HepG2 (cell line): ENCODE measurements around the gene ZBTB7B. TPM values are rescaled to one million over a fixed set of nuclear protein-coding genes. Genes with fewer than 3 reads are reported as not detected.
A peak's percentile ranks its signal among the peaks of the same experiment; 100 is the strongest.

Experiments used
- ATAC-seq: fragments of 200-7000 bp; cut with Tn5 transposase; 3 replicates; pipeline ENCODE4 v1.9.1; 2020; ENCODE audit warnings: mild to moderate bottlenecking, moderate library complexity
- BruUV-seq: library from RNA; stranded (reverse); fragments of 400-500 nt; replicated peaks from 2 replicates; lab custom pipeline; 2021; lab: Mats Ljungman, UMichigan
- CTCF ChIA-PET: fragments of 300-600 bp; formaldehyde crosslinking; extraction: SDS; loops from one replicate; lab custom pipeline; 2021; ENCODE audit warnings: low total read pairs, inconsistent platforms, low intra/inter-chr PET ratio; lab: Yijun Ruan, JAX
- POLR2A ChIA-PET: fragments of 350-600 bp; sonication (Branson Sonifier 250); formaldehyde crosslinking; loops from one replicate; lab custom pipeline; 2020; ENCODE audit warnings: antibody characterized with exemption, inconsistent platforms; lab: Yijun Ruan, JAX
- DNase-seq: peaks from one replicate; pipeline ENCODE4 v3.0.0-alpha.2; 2015; ENCODE audit warnings: low spot score
- FAIRE-seq: peaks from 3 replicates; lab custom pipeline; 2011; peaks lifted over from hg19 to GRCh38; lab: Jason Lieb, UNC
- H2AFZ ChIP-seq: one replicate; pipeline ENCODE4 v1.6.1; 2011; ENCODE audit warnings: low read length, inconsistent platforms
- H3K27ac ChIP-seq: fragments of 300-600 bp; 3 replicates; pipeline ENCODE4 v1.8.0; 2011; ENCODE audit warnings: mixed run types, mild to moderate bottlenecking, mixed read lengths, low read length, inconsistent platforms; ENCODE audit not compliant: insufficient read depth; ENCODE audit errors: extremely low read length
- H3K27me3 ChIP-seq, 2 experiments: fragments of 200-600 bp in 1 of 2; 2 replicates in 1 of 2; 3 replicates in 1 of 2; pipeline versions ENCODE4 v1.6.0 to v1.8.0; 2011; ENCODE audit warnings: low read length in 2 of 2, mild to moderate bottlenecking in 2 of 2, moderate library complexity in 2 of 2, inconsistent platforms in 1 of 2; ENCODE audit not compliant: insufficient read depth in 2 of 2, control insufficient read depth in 1 of 2
- H3K36me3 ChIP-seq, 2 experiments: fragments of 200-600 bp in 1 of 2; replicated peaks in 1 of 2; 2 replicates in 1 of 2; 3 replicates in 1 of 2; pipeline versions ENCODE4 v1.5.1 to v1.8.0; 2011; ENCODE audit warnings: low read length in 2 of 2, inconsistent platforms in 1 of 2; ENCODE audit not compliant: insufficient read depth in 2 of 2, control insufficient read depth in 1 of 2
- H3K4me1 ChIP-seq: 2 replicates; pipeline ENCODE4 v1.5.1; 2012; ENCODE audit warnings: low read length, inconsistent platforms; ENCODE audit not compliant: insufficient read depth
- H3K4me2 ChIP-seq: 2 replicates; pipeline ENCODE4 v1.6.0; 2011; ENCODE audit warnings: low read depth, low read length, inconsistent platforms
- H3K4me3 ChIP-seq, 3 experiments: fragments of 200-600 bp in 1 of 3; sonication (generic), shearing (Covaris generic) in 1 of 3; replicated peaks in 1 of 3; 2 replicates each; pipeline ENCODE4 v1.5.1; 2011 to 2016; ENCODE audit warnings: low read length in 3 of 3, inconsistent platforms in 2 of 3, low read depth in 2 of 3, mild to moderate bottlenecking in 2 of 3, control low read depth in 1 of 3, mixed read lengths in 1 of 3; ENCODE audit not compliant: insufficient read depth in 1 of 3
- H3K79me2 ChIP-seq: one replicate; pipeline ENCODE4 v1.6.1; 2011; ENCODE audit warnings: low read length, inconsistent platforms; ENCODE audit not compliant: insufficient read depth
- H3K9ac ChIP-seq: 2 replicates; pipeline ENCODE4 v1.6.0; 2011; ENCODE audit warnings: mild to moderate bottlenecking, low read depth, low read length, inconsistent platforms; ENCODE audit not compliant: insufficient read depth
- H3K9me3 ChIP-seq: 2 replicates; pipeline ENCODE4 v1.5.1; 2012; ENCODE audit warnings: mild to moderate bottlenecking, low read length
- H4K20me1 ChIP-seq: 2 replicates; pipeline ENCODE4 v1.6.0; 2011; ENCODE audit warnings: inconsistent platforms, mild to moderate bottlenecking, low read length, moderate library complexity; ENCODE audit not compliant: insufficient read depth
- CREM ChIP-seq, 2 experiments: sonication (generic) in 1 of 2; formaldehyde crosslinking in 1 of 2; IDR thresholded peaks; 2 replicates each; pipeline versions ENCODE4 v1.4.0 to v1.6.1; 2016 to 2020; ENCODE audit warnings: antibody characterized with exemption in 1 of 2, mild to moderate bottlenecking in 1 of 2, missing genetic modification reagents in 1 of 2
- MAF1 ChIP-seq: sonication (generic); formaldehyde crosslinking; IDR thresholded peaks from 2 replicates; pipeline ENCODE4 v1.5.0; 2020; ENCODE audit warnings: missing genetic modification reagents, borderline replicate concordance
- NFYC ChIP-seq: IDR thresholded peaks from 2 replicates; pipeline ENCODE4 v1.6.1; 2016; ENCODE audit warnings: missing genetic modification reagents, missing compliant biosample characterization
- RXRA ChIP-seq: sonication (generic); formaldehyde crosslinking; IDR thresholded peaks from 2 replicates; pipeline ENCODE4 v1.5.1; 2020; ENCODE audit warnings: missing genetic modification reagents
- TCF7 ChIP-seq: sonication (generic); IDR thresholded peaks from 2 replicates; pipeline ENCODE4 v1.6.1; 2016; ENCODE audit warnings: antibody characterized with exemption, low read depth
- YY1 ChIP-seq: IDR thresholded peaks from 2 replicates; pipeline ENCODE4 v1.6.1; 2011; ENCODE audit warnings: low read length, low read depth, moderate library complexity, mild to moderate bottlenecking; ENCODE audit not compliant: insufficient read depth, insufficient replicate concordance
- ZNF564 ChIP-seq: sonication (generic); formaldehyde crosslinking; IDR thresholded peaks from 2 replicates; pipeline ENCODE4 v1.8.1; 2023; ENCODE audit warnings: mild to moderate bottlenecking, missing genetic modification reagents
- ZNF780A ChIP-seq: sonication (generic); formaldehyde crosslinking; IDR thresholded peaks from 2 replicates; pipeline ENCODE4 v1.8.0; 2022; ENCODE audit warnings: mild to moderate bottlenecking, missing genetic modification reagents, moderate library complexity
- WGBS: methylation state at CpG from one replicate; pipeline ENCODE4 v1.1.6; 2017; ENCODE audit warnings: low lambda C conversion rate; 5-methylcytosine and 5-hydroxymethylcytosine counted together
- in situ Hi-C: cut with HindIII; loops from 2 replicates; pipeline ENCODE4 v1.10.0; 2017; ENCODE audit warnings: low pct_unique_long_range_greater_than_20kb; ENCODE audit not compliant: extremely low pct_ligation_motif_present
- intact Hi-C: fragments of 100-400 bp; cut with micrococcal nuclease; formaldehyde crosslinking; loops from one replicate; pipeline ENCODE4 v1.10.0; 2022; ENCODE audit not compliant: unreplicated experiment
- polyA plus RNA-seq, 8 experiments: library from polyadenylated mRNA; depleted of rRNA in 3 of 8; stranded (reverse) in 7 of 8; unstranded in 1 of 8; fragments of >200 nt; fragmentation: Illumina TruSeq in 4 of 8; extraction: Trizol in 4 of 8; gene quantifications; 2 replicates each; pipeline versions ENCODE4 v1.2.1 to v1.2.3, GENCODE V29; 2011 to 2016; ENCODE audit warnings: low read depth in 4 of 8, missing spikeins in 1 of 8, mixed read lengths in 1 of 8; ENCODE audit not compliant: insufficient read depth in 1 of 8
- total RNA-seq, 5 experiments: library from RNA; depleted of rRNA; stranded (reverse); fragments of >200 nt; fragmentation: Illumina TruSeq; extraction: Trizol; gene quantifications; 2 replicates each; pipeline ENCODE4 v1.2.3, GENCODE V29; 2016; ENCODE audit warnings: low read depth in 1 of 5
- TF ChIP-seq, protein P1 (sequence below): sonication (generic); formaldehyde crosslinking; IDR thresholded peaks from 2 replicates; pipeline ENCODE4 v1.8.1; 2023; ENCODE audit warnings: mild to moderate bottlenecking, inconsistent platforms, moderate library complexity, missing genetic modification reagents, borderline replicate concordance
- TF ChIP-seq, protein P2 (sequence below): sonication (generic); formaldehyde crosslinking; IDR thresholded peaks from 2 replicates; pipeline ENCODE4 v1.9.0; 2021; ENCODE audit warnings: missing genetic modification reagents, mild to moderate bottlenecking, borderline replicate concordance
- TF ChIP-seq, protein P3 (sequence below): sonication (generic); formaldehyde crosslinking; IDR thresholded peaks from 2 replicates; pipeline ENCODE4 v1.4.0; 2020; ENCODE audit warnings: missing genetic modification reagents
- TF ChIP-seq, protein P4 (sequence below): IDR thresholded peaks from 2 replicates; pipeline ENCODE4 v1.6.1; 2016; ENCODE audit warnings: low read depth, control low read depth

ZBTB7B gene
- total and polyA plus RNA-seq, 2 of the 13 experiments (the other 11 are each of a cell fraction or from before 2014, with no cell fraction given), result 15.5 to 17.5 TPM

DNA sequence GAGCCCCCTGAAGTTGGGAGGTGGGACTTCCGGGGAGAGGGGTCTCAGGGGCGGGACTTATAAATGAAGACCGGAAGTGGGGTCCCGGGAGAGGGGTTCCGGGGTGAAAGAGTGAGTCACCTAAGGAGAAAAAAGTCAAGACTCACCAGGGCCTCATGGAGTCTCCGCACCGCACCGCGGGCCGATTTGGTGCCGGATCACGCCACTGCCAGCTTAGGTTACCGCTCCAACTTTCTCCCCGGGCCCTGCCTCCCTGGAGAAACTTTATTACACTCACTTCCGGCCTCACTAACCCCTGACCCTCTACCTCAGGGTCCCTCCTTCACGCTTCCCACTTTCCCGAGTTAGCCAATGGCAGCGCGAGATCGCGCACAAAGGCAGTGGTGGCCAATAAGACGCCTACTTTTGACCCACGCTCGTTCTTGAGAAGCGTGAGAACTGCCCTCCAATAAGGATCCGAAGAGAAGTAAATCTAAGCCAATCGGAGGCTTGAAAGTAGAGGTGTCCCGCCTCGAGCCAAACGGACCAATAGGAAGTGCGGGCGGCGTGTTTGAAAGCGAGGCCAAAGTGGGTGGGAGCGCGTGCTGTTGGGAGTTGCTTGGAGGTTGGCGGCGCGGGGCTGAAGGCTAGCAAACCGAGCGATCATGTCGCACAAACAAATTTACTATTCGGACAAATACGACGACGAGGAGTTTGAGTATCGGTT is 28.3 kb upstream of the ZBTB7B start, which contains the start of gene CKS1B:
Gene CKS1B (plus strand): TSS at position 580 of the 706 bp plus-strand sequence. CDS start 65 bp downstream, at position 645.
- Histone ChIP-seq H3K27ac (peak within 1 kb of the TSS; percentile 100), H4K20me1 (no peaks in the 10 kb centered on the region), H3K27me3 (no peaks in the 10 kb centered on the region; a peak in 1 of 5 replicates), H3K4me2 (peak within 1 kb of the TSS; percentile 100), H3K9ac (peak within 1 kb of the TSS; percentile 98), H3K4me3 (peak within 1 kb of the TSS; percentile 67 to 84 (median 72)), H2AFZ (no peak within 1 kb of the TSS), H3K36me3 (peaks cover 0 to 13% of the 10 kb centered on the region in 2 experiments; a peak in 3 of 5 replicates), H3K9me3 (no peaks in the 10 kb centered on the region), H3K4me1 (peaks cover 62% of the 10 kb centered on the region), H3K79me2 (peaks cover 65% of the 10 kb centered on the region)
- ChIA-PET CTCF (interaction anchor here (1.1 kb wide), 1 partner anchor 44 kb away, joined by 3 read pairs; no protein-coding TSS in a partner anchor), POLR2A (interaction anchor here (1.0 to 6.6 kb wide), 21 partner anchors 10 to 161 kb away, joined by 3 to 148 read pairs (median 11); partner anchors contain the start of genes ADAM15, FLAD1, LENEP and PBXIP1)
- in situ Hi-C loops (no loop called here), intact Hi-C loops (loop anchor here (2.0 kb wide), 1 partner anchor 89 kb away; the partner anchor contains the start of gene EFNA4)
- peak; percentile 83 for ATAC-seq
- FAIRE-seq, result peak; percentile 99
- BruUV-seq, result no TSS peak
- peak; percentile 100 for DNase-seq
- WGBS, result 1% methylated on average over 39 of the region's 47 CpGs
- TF ChIP-seq TCF7 (peak; percentile 57; the same call in 1 of the 2 replicates), CREM (IDR thresholded peaks at IDR 0.05) (peak; percentile 76), CREM (CRISPR knock-in tag; IDR thresholded peaks at IDR 0.05) (no peak), NFYC (peak; percentile 99), YY1 (peak; percentile 43), MAF1 (CRISPR knock-in tag) (0 out of 2 replicates have a peak, but pooled peaks have one; percentile 14), ZNF780A (CRISPR knock-in tag) (peak; percentile 71; the same call in 1 of the 2 replicates), RXRA (CRISPR knock-in tag) (peak; percentile 35; the same call in 1 of the 2 replicates), ZNF564 (CRISPR knock-in tag) (peak; percentile 60; the same call in 1 of the 2 replicates)
- TF ChIP-seq, protein P1, sequence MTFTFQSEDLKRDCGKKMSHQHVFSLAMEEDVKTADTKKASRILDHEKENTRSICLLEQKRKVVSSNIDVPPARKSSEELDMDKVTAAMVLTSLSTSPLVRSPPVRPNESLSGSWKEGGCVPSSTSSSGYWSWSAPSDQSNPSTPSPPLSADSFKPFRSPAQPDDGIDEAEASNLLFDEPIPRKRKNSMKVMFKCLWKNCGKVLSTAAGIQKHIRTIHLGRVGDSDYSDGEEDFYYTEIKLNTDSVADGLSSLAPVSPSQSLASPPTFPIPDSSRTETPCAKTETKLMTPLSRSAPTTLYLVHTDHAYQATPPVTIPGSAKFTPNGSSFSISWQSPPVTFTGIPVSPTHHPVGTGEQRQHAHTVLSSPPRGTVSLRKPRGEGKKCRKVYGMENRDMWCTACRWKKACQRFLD (CRISPR knock-in tag), result peak; percentile 52; the same call in 1 of the 2 replicates
- TF ChIP-seq, protein P2, sequence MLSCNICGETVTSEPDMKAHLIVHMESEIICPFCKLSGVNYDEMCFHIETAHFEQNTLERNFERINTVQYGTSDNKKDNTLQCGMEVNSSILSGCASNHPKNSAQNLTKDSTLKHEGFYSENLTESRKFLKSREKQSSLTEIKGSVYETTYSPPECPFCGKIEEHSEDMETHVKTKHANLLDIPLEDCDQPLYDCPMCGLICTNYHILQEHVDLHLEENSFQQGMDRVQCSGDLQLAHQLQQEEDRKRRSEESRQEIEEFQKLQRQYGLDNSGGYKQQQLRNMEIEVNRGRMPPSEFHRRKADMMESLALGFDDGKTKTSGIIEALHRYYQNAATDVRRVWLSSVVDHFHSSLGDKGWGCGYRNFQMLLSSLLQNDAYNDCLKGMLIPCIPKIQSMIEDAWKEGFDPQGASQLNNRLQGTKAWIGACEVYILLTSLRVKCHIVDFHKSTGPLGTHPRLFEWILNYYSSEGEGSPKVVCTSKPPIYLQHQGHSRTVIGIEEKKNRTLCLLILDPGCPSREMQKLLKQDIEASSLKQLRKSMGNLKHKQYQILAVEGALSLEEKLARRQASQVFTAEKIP, result no peak
- TF ChIP-seq, protein P3, sequence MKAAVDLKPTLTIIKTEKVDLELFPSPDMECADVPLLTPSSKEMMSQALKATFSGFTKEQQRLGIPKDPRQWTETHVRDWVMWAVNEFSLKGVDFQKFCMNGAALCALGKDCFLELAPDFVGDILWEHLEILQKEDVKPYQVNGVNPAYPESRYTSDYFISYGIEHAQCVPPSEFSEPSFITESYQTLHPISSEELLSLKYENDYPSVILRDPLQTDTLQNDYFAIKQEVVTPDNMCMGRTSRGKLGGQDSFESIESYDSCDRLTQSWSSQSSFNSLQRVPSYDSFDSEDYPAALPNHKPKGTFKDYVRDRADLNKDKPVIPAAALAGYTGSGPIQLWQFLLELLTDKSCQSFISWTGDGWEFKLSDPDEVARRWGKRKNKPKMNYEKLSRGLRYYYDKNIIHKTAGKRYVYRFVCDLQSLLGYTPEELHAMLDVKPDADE (CRISPR knock-in tag), result no peak
- TF ChIP-seq, protein P4, sequence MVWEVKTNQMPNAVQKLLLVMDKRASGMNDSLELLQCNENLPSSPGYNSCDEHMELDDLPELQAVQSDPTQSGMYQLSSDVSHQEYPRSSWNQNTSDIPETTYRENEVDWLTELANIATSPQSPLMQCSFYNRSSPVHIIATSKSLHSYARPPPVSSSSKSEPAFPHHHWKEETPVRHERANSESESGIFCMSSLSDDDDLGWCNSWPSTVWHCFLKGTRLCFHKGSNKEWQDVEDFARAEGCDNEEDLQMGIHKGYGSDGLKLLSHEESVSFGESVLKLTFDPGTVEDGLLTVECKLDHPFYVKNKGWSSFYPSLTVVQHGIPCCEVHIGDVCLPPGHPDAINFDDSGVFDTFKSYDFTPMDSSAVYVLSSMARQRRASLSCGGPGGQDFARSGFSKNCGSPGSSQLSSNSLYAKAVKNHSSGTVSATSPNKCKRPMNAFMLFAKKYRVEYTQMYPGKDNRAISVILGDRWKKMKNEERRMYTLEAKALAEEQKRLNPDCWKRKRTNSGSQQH (CRISPR knock-in tag), result peak; percentile 88; the same call in 1 of the 2 replicates
